Smooth muscle cell of the brain vasculature (primary cell): ENCODE results near the gene BCO1.

Source experiments
- DNase-seq: peaks from one replicate; pipeline ENCODE4 v3.0.0-alpha.2; 2012; ENCODE audit warnings: low read depth, low spot score

The BCO1 gene

DNA sequence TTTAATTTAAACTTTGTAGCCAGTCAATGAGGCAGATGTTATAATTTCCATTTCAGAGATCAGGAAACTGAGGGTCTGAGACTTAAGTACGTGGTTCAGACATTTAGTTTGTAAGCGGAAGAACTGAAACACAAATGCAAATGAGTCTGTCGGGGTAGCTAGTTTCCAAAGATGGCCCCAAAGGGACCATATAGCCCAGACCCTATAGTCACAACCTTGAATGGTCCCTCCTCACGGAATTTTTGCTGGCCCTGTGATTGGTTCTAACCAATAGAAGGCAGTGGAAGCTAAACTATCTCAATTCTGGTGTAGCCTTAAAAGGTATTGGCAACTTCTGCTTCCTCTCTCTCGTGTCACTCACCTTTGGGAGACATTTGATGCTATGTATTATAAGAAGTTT is 7.5 kb upstream of the BCO1 start:
- no peak for DNase-seq

DNA sequence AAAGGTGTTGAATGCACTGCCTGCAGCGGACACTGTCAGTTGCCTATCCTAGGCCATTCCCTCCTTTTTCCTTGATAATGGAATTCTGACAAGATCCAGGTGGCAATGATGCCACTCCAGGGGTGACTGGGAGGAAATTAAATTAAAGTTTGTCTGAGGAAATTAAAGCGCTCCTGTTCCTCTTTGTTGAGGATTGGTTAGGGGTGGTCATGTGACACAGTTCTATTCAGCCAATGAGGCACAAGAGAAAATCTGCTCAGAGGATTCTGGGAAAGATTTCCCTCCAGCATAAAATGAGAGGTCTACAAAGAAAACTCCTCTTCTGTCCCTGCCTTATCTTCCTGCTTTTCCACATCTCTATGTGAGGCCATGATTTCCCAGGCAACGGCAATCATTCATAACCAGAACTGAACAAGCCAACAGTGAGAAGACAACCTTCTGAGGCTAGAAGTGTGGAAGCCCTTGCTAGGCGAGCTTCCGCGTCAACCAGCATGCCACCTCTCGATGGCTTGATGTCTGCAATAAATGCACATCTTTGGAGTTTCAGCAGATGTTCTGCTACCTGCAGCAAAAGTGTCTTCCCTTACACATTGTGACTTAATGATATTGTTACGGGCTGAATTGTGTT is 5.6 kb upstream of the BCO1 start:
- DNase-seq = no peak

DNA sequence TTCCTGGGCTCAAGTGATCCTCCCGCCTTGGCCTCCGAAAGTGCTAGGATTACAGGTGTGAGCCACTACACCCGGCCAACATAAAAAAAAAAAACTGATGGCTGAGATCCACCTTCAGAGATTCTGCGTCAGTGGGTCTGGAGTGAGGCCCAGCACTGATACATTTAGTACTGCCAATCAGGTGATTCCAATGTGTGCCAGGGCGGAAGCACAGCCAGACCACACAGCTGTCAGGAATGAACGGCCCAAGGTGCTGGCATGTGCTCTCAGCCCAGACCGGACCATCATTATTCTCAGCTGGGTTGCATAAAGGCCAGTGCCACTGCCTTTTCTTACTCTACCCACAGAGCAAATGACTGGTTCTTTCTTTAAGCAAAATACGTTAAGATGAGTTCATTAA is 1.2 kb upstream of the BCO1 start:
- DNase-seq = no peak

DNA sequence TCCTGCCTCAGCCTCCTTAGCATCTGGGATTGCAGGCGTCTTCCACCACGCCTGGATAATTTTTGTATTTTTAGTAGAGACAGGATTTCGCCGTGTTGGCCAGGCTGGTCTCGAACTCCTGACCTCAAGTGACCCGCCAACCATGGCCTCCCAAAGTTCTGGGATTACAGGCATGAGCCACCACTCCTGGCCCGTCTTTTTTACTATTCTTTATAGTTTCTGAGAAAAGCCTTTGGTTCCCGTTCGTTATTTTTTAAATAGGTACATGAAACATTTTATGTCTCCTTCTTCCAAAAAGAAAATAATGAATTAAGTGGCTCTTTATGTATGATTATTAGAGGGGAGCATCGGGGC is 570 bp upstream of the BCO1 start:
- no peak for DNase-seq

DNA sequence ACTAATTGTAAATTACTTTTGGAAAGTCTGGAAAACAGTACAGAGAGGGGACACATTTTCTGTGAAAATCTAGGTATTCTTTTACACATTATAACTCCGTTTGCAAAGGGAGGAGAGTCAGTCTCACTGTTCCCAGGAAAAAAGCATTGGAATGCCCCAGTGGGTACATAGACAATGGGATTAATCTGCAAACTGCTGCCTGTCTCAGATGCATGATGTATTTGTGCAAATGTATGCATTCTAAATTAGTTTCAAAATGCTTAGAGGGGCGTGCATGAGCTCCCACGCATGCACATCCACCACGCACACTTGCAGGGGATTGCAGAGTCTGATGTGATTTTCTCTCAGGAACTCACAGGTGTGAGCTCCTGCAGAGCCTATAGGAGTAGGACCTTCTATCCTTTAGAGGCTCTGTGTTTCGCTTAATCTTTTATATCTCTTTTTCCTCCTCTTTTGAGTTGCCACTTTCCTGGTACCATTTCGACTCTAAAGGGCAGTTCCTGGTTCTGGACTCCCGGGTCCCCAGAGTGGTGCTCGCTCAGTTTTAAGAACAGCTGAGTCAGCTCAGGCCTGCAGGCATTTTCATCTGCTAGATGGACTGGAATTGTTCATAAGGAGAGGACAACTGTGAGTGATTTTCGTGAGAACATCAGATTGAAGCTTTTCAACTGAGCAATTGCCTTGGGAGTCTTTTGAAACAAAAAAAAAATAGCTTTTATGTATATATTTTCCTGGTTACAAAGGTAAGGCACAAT is 1.1 kb downstream of the BCO1 start:
- no peak for DNase-seq

DNA sequence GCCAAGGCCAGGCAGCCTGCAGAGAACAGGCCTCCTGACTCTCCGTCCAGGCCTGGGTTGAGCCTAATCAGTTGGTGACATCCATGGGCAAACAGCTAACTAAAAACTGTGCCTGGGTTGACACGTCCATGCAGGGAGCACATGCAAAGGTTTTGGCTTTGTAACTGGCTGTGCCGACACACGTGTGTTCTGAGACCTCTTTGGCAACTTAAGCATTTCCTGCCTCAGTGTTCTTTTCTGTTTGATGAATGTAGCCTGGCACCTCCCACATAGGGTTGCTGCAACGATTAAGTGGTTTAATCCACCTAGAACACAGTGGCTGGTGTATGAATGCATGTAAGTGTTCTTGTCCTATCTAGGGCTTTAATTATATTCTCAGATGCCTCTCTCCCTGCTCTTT is 3.2 kb downstream of the BCO1 start:
- DNase-seq = no peak

DNA sequence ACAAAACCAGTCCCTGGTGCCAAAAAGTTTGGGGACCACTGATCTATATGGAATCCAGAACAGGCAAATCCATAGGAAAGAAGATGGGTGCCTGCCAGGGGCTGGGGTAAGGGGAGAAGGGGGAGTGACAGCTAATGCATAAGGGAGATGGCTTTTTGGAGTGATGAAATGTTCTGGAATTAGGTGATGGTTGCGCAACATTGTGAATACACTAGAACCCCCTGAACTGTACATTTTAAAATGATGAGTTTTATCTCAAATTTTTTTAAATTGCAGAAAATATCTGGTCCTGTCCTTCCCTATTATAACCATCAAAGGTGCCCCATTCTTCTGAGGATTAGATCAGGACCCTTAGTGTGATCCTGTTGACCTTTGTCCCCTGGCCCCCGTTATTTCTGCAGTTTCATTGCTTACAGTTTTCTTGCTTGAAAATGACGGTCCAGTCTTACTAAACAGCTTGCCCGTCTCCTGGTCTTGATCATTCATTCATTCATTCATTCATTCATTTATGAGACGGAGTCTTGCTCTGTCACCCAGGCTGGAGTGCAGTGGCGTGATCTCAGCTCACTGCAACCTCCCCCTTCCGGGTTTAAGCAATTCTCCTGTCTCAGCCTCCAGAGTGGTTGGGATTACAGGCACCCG is 4.6 kb downstream of the BCO1 start:
- no peak for DNase-seq

DNA sequence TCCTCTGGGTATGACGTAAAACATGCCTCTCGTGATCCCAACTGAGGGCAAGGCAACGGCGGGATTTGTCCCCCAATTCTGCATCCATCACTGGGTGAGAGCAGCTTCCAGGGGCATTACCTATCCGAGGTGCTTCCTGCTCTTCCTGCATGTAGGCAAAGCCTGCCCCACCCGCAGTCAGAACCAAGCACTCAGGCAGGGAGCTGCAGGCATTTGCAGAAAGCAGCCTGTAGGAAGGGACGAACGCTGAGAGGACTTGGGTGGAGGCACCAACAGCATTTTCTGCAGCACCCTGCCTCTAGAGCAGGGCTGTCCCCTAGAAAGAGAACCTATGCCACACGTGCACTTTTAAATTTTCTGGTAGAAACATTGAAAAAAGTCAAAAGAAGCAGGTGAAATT is 5.5 kb downstream of the BCO1 start:
- DNase-seq = no peak

DNA sequence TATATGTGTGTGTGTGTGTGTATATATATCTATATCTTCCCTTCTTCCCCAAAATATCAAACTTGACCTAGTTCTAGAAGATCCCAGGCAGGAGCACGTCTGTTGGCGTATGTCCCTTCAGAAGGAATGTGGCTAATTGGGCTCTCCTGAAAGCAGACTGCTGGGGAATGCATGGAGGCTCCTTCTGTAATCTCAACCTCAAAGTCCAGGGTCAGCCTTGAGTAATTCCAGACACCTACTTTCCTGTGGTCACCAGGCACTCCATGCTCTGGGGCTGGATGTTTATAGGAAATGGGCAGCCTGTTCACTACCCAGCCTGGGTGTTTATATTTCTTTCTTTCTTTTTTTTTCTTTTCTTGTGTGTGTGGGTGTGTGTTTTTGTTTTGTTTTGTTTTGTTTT is 13.4 kb downstream of the BCO1 start:
- no peak for DNase-seq

DNA sequence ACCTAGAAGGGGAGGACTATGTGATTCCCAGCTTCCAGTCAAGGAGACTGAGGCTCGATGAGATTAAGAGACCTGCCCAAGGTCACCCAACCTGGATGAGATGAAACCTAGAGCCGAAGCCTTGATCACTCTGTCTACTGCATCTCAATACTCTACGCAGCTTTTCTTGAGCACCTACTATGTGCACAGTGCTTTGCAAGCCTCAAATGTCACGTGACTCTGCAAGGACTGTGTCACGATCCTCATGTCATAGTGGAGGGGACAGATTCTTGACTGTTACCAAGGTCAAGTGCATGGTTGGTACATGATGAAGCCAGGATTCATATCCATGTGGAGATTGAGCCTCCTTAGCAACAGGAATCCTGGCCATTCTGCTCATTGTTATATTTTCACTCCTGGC is 14.7 kb downstream of the BCO1 start:
- DNase-seq = no peak

DNA sequence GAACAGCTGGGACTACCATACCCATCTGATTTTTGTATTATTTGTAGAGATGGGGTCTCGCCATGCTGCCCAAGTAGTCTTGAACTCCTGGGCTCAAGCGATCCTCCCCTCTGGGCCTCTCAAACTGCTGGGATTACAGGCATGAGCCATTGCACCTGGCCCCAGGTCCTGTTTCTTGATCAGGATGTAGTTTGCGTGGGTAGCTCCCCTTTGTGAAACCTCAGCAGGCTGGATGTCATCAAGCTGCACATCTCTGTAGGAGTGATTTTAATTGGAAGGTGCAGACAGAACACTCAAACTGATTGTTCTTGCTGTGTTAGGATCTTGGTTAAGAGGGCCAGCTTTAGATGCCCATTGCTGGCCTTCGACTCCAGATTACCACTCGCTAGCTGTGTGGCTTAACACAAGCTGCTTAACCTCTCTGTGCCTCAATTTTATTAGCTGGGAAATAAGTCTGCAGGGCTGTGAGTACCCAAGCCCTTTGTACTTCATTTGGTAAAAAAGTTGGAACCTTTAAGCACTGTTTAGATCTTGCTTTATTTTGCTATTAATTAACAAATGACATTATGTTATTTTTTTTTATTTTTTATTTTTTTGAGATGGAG is 16.5 kb downstream of the BCO1 start:
- no peak for DNase-seq

DNA sequence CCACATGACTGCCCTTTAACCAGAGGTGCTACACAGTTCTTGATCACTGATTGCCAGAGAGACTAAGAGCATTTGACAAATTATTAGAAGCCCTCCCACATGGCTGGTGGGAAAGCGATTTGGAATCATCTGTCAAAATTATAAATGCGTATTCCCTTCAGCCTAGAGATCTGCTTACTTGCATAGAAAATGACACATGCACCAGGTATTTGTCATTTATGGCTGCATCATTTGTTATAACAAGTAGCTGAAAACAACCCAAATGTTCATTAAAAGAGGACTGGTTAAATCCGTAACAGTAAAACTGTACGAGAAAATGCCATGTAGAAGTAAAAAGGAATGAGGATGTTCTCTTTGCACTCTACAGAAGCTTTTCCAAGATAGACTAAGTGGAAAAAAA is 21.4 kb downstream of the BCO1 start:
- no peak for DNase-seq

DNA sequence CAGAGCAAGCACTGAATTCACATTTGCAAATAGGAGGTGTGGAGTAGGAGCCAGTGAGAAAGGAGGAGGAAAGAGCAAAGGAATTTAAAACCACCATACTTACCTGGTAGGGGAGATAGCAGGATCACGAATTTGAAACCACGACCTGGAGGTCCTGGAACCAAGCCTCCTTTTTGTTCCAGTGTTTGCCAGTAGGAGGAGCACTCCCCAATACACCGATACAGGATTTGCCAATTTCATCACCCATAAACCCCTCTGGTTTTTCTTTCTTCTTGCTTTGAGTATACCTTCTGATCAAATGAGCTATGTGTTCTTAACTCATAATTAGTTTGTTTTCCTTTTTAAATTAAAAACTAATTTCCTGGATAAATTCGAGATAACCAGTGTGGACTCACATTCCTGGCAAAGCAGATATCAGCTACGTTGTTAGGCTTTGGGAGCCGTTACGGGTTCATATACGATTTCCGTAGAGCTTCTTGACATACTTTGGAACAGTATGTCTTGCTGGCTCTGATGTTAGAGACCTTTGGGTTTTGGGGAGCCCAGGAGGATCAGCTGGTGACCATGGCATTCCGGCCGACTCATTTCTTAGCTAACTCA is 22.7 kb downstream of the BCO1 start:
- no peak for DNase-seq

DNA sequence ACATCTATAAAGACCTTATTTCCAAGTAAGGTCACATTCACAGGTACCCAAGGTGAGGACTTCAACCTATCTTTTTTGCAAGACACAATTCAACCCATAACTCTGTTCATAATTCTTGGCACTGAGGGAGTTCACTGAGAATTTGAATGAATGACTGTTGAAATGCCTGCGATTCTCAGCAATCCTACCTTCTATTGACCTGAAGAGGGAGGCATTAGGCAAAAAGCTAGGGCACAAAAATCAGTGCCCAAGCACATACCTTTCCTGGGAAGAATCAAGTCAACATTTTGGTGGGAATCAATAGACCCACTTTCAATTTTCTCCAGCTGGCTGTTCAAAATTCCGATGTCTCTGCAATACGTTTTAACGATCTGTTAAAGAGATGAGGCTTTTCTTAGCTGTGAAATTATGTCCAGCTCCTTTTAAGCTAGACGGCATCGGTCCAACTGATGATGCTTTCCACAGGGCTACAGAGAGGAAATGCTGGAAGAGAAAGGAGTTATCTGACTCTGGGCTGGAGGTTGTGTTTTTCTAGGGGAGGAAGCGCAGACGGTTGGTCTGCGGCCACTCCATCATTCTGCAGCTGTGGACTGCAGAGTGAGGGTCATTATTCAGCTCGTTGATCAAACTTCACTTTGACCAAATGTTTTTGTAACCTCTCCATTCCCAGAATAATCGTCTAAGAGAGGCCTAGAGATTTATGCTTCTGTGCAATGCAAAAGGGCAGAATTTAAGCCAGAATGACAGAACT is 25.2 kb downstream of the BCO1 start:
- DNase-seq = no peak

DNA sequence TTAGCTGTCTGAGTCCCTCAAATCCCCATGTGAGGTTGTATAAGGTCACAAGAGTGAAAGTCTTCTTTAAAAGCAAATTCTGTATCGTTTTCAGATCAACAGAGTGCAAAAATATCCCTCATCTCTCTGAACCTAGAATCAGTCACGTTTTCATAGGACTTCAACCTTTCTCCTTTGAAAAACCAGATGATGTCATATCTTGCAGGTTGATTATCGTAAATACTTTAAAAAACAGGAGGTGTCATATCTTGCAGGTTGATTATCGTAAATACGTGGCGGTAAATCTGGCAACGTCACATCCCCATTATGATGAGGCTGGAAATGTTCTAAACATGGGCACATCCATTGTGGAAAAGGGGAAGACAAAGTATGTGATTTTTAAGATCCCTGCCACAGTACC is 25.9 kb downstream of the BCO1 start:
- no peak for DNase-seq

DNA sequence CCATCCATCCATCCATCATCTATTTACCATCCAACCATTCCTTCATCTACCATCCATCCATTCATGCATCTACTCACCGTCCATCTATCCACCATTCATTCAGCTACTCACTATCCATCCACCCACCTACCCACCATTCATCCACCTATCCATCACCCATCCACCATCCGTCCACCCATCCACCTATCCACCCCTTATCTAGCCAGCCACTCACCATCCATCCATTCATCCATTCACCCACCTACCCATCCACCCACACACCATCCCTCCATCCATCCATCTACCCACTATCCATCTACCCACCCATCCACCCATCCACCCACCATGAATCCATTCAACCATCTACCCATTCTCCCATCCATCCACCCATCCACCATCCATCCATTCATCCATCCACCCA is 26.6 kb downstream of the BCO1 start:
- DNase-seq = no peak

DNA sequence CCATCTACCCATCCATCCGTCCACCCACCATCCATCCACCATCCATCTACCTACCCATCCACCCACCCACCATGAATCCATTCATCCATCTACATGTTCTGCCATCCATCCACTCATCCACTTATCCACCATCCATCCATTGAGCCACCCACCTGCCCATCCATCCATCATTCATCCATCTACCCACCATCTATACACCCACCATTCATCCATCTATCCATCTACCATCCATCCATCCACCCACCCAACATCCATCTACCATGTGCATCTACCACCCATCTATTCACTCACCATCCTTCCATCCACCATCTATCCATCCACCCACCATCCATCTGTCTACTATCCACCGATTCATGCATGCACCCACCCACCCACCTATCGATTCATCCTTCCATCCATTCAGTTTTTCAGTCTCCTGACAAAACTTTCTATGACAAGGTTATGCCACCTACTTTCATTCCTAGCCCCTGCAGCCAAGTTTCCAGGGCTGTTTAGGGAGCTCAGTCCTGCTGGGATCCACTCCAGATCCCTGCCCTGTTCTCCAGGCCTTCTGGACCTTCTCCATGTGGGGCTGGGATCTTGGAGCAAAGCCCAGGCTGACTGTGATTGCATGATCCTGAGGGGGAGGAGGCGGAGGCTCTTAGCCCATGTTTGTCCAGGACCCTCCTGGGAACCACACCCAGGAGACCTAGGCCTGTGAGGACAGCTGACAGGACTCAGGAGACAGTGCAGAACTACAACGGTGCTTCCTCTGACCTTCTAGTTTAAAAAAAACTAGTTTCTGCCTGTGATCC is 27.4 kb downstream of the BCO1 start:
- DNase-seq = no peak

DNA sequence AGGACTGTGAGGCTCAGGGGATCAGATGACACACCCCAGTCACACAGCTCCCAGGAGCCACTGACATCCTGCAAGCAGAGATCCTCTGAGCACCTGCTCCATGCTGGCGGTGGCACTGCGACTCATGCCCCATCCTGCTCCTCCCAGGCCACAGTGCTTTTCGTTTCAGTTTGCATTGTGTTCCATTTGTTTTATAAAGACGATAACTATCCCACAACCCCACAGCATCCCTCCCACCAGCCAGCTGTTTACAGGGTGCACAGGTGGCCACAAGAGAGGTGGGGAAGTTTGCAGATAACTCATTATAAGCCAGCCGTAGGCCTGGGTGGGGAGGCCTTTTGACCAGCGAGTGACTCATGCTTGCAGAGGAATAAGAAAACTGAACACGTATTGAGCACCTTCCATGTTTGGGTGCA is 28.2 kb downstream of the BCO1 start:
- no peak for DNase-seq

DNA sequence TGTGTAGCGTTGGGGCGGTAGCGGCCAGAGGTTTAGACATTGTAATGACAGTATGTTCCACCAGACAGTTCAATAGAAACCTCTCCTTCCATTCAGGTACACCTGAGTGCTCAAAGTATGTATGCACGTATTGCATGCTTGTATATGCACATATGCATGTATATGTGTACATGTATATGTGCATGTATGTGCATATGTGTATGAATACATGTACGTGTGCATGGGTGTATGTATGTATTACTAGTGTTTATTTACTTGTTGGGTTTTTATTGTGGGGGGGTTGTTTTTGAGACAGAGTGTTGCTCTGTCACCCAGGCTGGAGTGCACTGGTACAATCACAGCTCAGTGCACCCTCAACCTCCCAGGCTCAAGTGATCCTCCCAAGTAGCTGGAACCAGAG is 30.0 kb downstream of the BCO1 start:
- DNase-seq = no peak

DNA sequence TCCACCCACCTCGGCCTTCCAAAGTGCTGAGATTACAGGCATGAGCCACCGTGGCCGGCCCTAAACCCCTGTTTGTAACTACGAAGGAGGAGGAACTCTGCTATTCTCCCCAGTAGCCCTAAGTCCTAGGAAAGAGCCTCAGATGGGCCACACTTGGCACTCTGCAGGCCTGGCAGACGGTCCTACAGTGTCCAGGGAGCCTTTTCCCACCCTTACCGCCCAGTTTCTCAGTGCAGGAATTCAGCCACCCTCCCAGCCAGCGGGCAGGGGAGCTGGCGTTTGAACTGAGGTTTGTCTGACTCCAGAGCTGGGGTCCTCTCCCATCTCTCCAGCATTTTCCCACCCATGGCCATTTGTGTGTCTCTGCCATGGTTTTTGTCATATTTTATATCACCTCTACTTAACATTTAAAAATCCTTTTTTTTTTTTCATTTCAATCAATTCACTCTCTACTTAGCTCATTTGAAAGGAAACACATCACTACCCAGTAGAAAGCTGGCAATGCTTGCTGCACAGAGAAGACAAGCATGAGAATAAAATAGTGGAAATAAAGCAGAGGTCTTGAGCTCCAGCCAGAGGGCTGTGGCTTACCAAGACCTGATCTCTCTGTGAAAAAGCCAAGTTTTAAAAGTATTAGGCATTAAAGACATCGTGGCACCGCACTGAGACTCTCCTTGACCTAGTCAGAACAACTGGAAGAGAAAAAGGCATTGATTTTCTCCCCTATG is 34.9 kb downstream of the BCO1 start:
- no peak for DNase-seq
